Peyer's patch (tissue), 4 donors: ENCODE results near the gene RAP1GAP.

Experiments used
- POLR2A ChIP-seq, 2 donors: fragments of 450-650 bp; IDR thresholded peaks; one replicate each; pipeline ENCODE4 v1.5.1; 2017; ENCODE audit warnings: antibody characterized with exemption in 2 of 2, mild to moderate bottlenecking in 2 of 2, moderate library complexity in 2 of 2
- TF ChIP-seq, protein P1 (sequence below), 6 experiments: fragments of 450-650 bp in 4 of 6; fragments of 200-600 bp in 2 of 6; sonication (generic) in 1 of 6; IDR thresholded peaks; one replicate each; pipeline ENCODE4 v1.5.1; 2017 to 2019; ENCODE audit warnings: antibody characterized with exemption in 6 of 6, mild to moderate bottlenecking in 3 of 6, moderate library complexity in 1 of 6

DNA sequence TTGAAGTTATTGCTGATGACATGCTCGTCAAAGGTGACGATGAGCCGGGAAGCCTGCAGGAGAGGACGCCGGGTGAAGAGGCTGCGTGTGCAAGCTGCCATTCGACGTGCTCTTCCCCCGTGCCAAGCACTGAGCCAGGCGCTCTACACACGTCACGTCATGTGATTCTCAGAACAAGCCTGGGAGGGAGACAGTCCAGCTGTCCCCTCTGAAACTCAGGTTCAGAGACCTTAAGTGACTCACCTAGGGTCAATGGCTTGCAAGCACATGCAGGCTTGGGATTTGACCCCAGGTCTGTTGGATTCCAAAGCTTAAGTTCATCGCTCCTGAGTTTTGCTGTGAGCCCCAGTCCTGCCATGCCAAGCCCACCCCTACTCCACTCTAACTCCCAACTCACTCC is 57.1 kb downstream of the RAP1GAP start:
- TF ChIP-seq, protein P1, sequence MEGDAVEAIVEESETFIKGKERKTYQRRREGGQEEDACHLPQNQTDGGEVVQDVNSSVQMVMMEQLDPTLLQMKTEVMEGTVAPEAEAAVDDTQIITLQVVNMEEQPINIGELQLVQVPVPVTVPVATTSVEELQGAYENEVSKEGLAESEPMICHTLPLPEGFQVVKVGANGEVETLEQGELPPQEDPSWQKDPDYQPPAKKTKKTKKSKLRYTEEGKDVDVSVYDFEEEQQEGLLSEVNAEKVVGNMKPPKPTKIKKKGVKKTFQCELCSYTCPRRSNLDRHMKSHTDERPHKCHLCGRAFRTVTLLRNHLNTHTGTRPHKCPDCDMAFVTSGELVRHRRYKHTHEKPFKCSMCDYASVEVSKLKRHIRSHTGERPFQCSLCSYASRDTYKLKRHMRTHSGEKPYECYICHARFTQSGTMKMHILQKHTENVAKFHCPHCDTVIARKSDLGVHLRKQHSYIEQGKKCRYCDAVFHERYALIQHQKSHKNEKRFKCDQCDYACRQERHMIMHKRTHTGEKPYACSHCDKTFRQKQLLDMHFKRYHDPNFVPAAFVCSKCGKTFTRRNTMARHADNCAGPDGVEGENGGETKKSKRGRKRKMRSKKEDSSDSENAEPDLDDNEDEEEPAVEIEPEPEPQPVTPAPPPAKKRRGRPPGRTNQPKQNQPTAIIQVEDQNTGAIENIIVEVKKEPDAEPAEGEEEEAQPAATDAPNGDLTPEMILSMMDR (IDR thresholded peaks at IDR 0.05), result no peak
- TF ChIP-seq POLR2A (IDR thresholded peaks at IDR 0.05), result no peak
